ENCODE measurements around the gene POU2AF1.

The POU2AF1 gene

GRCh38 chr11:111359223-111360149 is 19.6 kb downstream of the POU2AF1 start:
- DNase-seq: no peak

DNA sequence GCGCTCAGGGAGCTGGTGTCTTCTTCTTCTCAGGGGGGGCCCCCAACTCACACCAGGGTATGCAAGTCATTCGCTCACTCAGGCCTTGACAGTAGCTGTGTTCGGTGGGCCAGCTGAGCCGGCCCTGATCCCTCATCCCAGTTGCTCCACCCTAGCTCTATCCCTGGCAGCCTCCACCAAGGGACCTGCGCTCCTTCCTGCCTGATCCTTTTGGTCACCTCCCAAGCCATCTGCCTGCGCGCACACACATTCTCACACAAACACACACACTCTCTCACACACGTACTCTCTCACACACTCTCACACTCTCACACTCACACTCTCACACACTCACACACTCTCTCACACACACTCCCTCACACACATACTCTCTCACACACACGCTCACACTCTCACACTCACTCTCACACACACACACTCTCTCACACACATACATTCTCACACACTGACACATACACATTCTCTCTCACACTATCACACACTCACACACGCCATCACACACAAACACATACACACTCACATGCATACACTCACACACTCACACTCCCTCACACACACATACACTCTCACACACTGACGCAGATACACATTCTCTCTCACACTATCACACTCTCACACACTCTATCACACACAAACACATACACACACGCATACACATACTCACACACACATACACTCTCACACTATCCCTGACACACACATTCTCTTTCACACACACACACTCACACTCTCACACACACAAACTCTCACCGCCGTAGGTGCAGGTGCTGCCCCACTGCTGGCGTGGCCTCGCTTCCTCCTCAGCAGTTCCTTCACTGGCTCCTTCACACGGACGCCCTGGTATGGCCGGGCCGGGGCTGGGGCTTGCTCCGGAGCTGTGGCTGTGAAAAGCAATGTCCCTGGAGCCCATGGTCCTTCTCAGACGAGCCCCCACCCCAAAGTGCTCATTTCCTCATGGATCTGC is 20.8 kb downstream of the POU2AF1 start:
- no peak for DNase-seq

- no peak for DNase-seq
These were observed 21.7 kb downstream of the POU2AF1 start for GRCh38 chr11:111357150-111358037.

DNA sequence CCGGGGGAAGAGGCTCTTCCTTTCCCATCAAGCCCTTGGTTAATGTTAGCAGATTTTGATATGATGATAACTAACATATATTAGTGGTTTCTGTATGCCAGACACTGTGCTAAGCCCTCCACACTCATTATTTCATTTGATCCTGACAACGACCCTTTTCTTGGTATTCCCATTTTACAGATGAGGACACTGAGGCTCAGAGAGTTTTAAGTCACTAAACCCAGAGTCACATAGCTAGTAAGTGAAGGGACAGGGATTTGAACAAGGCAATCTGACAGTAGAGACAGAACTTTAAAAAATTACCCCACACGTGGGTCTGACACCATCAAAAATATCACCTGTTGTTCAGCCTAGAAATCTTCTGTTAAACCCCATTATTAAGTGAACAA is 22.4 kb downstream of the POU2AF1 start:
- DNase-seq: no peak

DNA sequence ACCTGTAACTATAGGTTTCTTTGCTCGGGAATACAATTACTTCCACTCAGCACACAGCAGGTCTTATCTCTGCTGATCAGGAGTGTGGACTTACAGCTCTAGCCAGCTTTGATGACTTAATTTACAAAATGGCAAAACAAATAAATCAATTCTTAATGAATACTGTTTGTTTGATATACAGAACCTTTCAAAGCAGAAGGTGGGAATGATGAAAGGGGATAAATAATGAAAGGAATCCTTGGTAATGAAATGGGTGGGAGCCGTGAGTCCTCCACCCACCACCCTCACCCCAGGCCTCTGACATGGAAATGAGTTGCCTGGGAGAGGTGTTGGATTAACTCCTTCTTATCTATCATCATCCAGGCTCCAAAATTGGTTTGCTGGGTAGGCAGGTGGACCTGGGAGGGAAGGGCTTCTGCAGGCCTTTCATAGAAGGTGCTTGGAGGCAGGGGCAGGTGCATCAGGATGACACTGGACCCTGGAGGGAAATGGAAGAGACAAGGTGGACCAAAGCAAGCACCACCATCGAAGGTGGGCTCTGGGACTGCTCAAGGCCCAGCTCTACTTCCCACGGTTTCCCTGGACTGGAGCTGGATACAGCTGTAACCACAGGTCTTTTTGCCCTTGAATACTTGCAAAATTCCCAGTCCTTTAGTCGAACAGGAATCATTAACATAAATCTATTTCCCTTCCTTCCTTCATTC is 23.0 kb downstream of the POU2AF1 start:
- DNase-seq: no peak

GRCh38 chr11:111355101-111355500 is 24.0 kb downstream of the POU2AF1 start:
- DNase-seq: no peak

- no peak for DNase-seq
These were observed 24.5 kb downstream of the POU2AF1 start for GRCh38 chr11:111354601-111354891.

DNA sequence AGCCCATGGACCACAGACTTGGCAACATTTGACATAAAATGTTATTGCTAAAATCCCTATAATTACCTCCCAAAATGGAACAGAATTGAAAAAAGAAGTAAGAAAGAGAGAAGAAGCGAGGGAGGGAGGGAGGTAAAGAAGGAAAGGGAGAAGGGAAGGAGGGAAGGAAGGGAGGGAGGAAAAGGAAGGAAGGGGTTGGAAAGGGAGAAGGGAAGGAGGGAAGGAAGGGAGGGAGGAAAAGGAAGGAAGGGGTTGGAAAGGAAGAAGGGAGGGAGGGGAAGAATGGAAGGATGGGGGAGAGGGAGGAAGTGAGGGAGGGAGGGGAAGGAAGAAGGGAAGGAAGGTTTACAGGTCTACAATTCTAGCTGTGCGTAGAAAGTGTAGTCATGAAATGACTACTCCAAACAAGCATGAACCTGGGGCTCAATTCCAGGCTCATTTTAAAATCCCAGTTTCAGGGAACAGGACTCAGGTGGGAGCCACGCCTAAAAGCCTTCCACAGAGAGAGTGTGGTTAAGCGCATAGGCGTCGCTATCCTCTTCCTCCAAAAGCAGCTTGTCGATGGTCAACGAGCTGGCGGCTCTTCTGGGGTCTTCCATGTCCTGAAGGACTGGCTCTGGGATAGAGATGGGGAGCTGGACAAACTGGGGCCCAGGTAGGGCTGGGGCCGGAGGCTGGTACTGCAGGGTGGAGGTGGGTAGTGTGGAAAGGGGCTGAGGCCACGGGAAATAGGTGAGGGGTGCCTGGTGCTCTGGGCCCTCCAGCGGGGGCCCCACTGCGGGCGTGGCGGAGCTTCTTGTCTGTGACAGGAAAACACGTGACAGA is 25.1 kb downstream of the POU2AF1 start:
- no peak for DNase-seq

DNA sequence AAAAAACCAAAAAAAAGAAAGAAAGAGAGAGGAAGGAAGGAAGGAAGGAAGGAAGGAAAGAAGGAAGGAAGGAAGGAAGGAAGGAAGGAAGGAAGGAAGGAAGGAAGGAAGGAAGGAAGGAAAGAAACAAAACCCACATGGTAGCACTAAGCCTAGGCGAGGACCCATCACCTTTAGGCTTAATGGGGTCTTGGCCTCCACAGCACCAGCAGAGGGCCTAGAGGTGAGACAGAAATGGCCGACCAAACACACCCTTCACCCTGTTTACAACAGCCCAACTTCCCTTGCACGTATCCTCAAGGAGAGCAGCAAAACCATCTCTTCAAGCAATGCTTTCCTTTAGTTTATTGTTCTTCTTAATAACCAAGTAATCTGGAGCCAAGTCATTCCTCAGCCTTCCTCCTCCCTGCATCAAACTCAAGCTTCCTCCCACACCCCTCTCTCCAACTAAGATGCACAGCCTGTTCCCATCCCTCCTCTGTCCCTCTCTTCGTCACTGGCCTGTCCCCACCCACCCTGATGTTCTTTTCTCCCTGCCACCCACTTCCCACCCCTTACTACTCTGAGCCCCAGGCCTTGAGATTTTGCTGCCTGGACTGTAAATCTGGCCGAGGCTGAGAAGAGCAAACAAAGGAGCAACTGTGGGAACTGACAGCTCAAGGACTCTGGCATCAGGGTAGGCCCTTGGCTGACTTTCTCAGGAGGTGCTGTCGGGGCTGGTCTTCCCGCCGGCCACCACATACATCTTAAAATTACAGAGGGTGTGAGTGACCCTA is 26.0 kb downstream of the POU2AF1 start:
- no peak for DNase-seq

DNA sequence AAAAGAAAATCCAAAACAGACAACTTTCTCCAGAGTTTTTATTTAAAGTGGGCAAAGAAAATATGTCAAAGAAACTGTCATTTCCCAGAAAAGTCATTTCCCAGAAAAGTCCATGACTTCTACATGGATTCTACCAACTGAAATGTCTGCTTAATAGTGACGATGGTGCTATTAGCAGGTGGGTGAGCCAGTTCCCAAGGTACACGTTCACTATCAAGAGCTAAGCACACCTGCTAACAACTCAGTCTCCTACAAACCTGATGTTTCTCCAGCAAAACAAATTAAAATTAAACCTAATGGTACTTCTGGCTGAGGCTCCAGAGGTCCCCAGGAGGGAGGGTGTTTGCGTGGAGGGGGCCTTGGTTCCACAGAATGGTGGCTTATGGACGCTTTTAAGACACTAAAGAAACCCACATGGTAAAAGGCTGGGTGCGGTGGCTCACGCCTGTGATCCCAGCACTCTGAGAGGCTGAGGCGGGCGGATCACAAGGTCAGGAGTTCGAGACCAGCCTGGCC is 26.8 kb downstream of the POU2AF1 start:
- DNase-seq: no peak

- DNase-seq: no peak
These were observed 27.6 kb downstream of the POU2AF1 start for GRCh38 chr11:111351374-111352055.

DNA sequence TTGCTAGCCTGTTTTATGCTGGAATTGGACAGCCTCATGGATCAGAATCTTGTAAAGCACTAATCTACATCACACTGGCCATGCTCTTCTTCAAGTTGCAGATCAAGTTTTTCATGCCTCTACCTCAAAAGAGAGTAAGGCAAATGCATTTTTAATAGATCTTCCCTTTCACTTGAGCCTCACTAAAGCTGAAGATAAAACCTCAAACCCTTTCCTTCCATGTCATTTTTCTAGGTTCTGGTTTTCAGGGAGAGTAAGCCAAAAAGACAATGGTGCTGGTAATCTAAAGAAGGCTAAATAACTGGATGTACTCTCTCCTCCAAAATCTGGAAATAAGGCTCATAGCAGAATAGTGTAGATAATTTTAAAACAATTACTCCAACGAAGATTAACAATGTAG is 28.3 kb downstream of the POU2AF1 start:
- no peak for DNase-seq

GRCh38 chr11:111349191-111349695 is 29.8 kb downstream of the POU2AF1 start:
- no peak for DNase-seq

GRCh38 chr11:111348147-111348546 is 30.9 kb downstream of the POU2AF1 start:
- DNase-seq: no peak

DNA sequence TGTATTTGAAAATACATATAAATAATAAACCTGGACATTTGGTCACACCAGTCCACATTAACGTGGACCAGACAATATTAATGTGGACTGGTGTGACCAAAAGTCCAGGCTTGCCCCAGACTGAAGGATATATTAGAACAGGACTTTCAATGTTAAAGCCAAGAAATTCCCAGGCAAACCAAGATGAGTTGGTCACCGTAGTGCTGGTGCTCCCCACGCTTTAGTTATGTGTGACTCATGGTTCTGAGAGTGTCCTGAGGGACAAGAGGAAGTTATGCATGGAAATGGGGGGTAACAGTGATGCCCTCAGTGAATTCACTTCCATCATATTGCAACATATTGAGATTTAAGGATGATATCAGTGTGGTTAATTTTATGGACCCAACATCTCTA is 31.4 kb downstream of the POU2AF1 start:
- DNase-seq: no peak

DNA sequence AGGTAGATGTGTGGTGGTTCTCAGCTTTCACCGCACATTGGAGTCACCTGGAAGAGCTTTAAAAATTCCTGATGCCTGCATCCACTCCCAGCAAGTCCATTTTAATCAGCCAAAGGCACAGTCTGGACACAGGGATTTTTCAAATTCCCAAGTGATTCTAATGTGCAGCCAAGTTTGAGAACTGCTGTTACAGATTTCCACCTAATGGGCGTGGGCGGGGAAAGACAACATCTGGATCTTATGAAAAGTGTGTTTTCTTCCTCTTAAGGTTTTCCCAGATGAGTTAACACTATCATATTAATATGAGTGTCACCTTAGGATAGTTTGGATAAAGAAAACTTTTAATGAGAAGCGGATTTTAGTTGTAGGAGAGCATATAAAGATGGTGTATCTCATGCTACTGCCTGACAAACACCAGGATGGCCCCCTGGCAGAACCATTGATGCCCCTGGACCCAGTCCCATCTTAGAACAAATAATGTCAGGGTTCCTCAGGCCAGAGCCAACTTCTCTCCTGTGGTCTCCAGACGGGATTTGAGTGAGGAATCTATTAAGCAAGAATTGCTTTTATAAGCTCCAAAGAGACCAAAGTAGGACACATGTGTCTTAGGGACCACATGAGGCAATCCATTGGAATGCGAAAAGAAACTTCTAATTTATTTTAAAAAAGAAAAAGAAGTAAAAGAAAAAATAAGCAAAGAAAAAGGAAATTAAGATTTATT is 31.9 kb downstream of the POU2AF1 start:
- no peak for DNase-seq

DNA sequence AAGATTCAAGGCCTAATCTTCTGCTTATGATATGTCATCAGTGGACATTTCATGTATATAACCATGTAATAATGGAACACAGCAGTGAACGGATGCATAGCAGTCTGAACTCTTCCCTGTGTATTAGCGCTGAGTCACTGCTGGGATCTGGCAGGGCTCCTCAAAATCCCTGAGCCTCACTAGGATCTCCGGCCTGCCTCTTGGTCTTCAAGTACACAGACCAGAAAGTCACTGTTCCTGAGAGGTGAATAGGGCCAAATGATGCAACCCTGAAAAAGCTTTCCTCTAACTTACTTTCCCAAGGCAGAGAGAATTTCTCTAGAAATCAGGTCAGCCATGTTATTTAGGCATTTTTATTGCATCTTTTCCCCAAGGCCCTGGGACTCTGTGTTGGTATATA is 35.0 kb downstream of the POU2AF1 start:
- no peak for DNase-seq

- no peak for DNase-seq
These were observed 36.7 kb downstream of the POU2AF1 start for GRCh38 chr11:111342329-111342728.

All from stimulated activated CD4-positive, alpha-beta T cell treated with anti-CD3 and anti-CD28 coated beads, Interleukin-4, amount 100 ng/mL, for 1 hour (primary cell).